ENCODE measurements around the gene TIMP1.

DNA sequence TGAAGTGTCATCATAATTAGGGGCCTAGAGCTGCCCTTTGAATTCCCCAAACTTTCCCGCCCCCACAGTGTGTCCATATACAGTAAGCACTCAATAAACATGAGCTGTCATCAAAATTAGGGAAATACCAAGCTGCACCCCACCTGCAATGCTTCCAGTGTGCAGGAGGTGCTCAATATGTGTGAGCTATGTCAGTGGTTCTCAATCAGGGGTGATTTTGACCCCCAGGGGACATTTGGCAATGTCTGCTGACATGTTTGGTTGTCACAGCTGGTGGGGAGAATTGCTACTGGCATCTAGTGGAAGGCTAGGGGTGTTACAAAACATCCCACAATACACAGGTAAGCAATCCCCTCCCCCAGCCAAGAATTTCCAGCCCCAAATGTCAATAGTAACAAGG is 46.7 kb downstream of the TIMP1 start:
- TF ChIP-seq, protein P1, sequence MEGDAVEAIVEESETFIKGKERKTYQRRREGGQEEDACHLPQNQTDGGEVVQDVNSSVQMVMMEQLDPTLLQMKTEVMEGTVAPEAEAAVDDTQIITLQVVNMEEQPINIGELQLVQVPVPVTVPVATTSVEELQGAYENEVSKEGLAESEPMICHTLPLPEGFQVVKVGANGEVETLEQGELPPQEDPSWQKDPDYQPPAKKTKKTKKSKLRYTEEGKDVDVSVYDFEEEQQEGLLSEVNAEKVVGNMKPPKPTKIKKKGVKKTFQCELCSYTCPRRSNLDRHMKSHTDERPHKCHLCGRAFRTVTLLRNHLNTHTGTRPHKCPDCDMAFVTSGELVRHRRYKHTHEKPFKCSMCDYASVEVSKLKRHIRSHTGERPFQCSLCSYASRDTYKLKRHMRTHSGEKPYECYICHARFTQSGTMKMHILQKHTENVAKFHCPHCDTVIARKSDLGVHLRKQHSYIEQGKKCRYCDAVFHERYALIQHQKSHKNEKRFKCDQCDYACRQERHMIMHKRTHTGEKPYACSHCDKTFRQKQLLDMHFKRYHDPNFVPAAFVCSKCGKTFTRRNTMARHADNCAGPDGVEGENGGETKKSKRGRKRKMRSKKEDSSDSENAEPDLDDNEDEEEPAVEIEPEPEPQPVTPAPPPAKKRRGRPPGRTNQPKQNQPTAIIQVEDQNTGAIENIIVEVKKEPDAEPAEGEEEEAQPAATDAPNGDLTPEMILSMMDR (IDR thresholded peaks at IDR 0.05; ENCODE audit: poor library complexity), result no peak
- TF ChIP-seq EZH2phosphoT487 (IDR thresholded peaks at IDR 0.05; ENCODE audit: low read depth, severe bottlenecking, unreplicated experiment) (no peak), EZH2 (IDR thresholded peaks at IDR 0.05; ENCODE audit: borderline replicate concordance) (no peak)

Data from hepatocyte (in vitro differentiated cells).